HUES48 (cell line): ENCODE results near the gene GLIS1.

Experiments used
- H3K27ac ChIP-seq: one replicate; pipeline ENCODE4 v1.7.0; 2013; ENCODE audit warnings: low read depth, low read length, inconsistent platforms
- H3K27me3 ChIP-seq: 2 replicates; pipeline ENCODE4 v1.6.1; 2013; ENCODE audit warnings: mild to moderate bottlenecking, low read length; ENCODE audit not compliant: control insufficient read depth, insufficient read depth
- H3K36me3 ChIP-seq: 2 replicates; pipeline ENCODE4 v1.6.1; 2013; ENCODE audit warnings: low read length; ENCODE audit not compliant: control insufficient read depth, insufficient read depth
- H3K4me1 ChIP-seq: 2 replicates; pipeline ENCODE4 v1.6.1; 2013; ENCODE audit warnings: mild to moderate bottlenecking, low read length; ENCODE audit not compliant: control insufficient read depth, insufficient read depth
- H3K4me3 ChIP-seq: 2 replicates; pipeline ENCODE4 v1.5.1; 2013; ENCODE audit warnings: mild to moderate bottlenecking, low read depth, low read length
- H3K9ac ChIP-seq: 2 replicates; pipeline ENCODE4 v1.6.1; 2013; ENCODE audit warnings: mild to moderate bottlenecking, low read depth, low read length, moderate library complexity
- H3K9me3 ChIP-seq: 2 replicates; pipeline ENCODE4 v1.6.1; 2013; ENCODE audit warnings: low read length; ENCODE audit not compliant: control insufficient read depth, insufficient read depth

The GLIS1 gene

GRCh38 chr1:53703174-53703573 is 35.8 kb downstream of the GLIS1 start:
- Histone ChIP-seq H3K27ac (no peak overlapping the region), H3K9ac (no peak overlapping the region), H3K36me3 (no peaks in the 10 kb centered on the region), H3K9me3 (no peaks in the 10 kb centered on the region), H3K4me1 (peaks cover 40% of the 10 kb centered on the region), H3K27me3 (no peaks in the 10 kb centered on the region), H3K4me3 (no peak overlapping the region)

- no peaks in the 10 kb centered on the region for H3K36me3 ChIP-seq
- no peaks in the 10 kb centered on the region for H3K9me3 ChIP-seq
- H3K4me1 ChIP-seq = peaks cover 40% of the 10 kb centered on the region
- H3K9ac ChIP-seq = no peak overlapping the region
- no peak overlapping the region for H3K4me3 ChIP-seq
- no peaks in the 10 kb centered on the region for H3K27me3 ChIP-seq
- no peak overlapping the region for H3K27ac ChIP-seq
Observed at GRCh38 chr1:53702341-53702740, 36.6 kb downstream of the GLIS1 start.

- peaks cover 26% of the 10 kb centered on the region for H3K4me1 ChIP-seq
- no peaks in the 10 kb centered on the region for H3K27me3 ChIP-seq
- no peak overlapping the region for H3K4me3 ChIP-seq
- no peaks in the 10 kb centered on the region for H3K9me3 ChIP-seq
- no peak overlapping the region for H3K27ac ChIP-seq
- H3K9ac ChIP-seq = no peak overlapping the region
- H3K36me3 ChIP-seq = no peaks in the 10 kb centered on the region
Observed at GRCh38 chr1:53700776-53701175, 38.2 kb downstream of the GLIS1 start.

GRCh38 chr1:53699981-53700380 is 39.0 kb downstream of the GLIS1 start:
- H3K27ac ChIP-seq = no peak overlapping the region
- H3K4me1 ChIP-seq = peaks cover 19% of the 10 kb centered on the region
- no peaks in the 10 kb centered on the region for H3K36me3 ChIP-seq
- H3K4me3 ChIP-seq = no peak overlapping the region
- H3K9me3 ChIP-seq = no peaks in the 10 kb centered on the region
- no peak overlapping the region for H3K9ac ChIP-seq
- no peaks in the 10 kb centered on the region for H3K27me3 ChIP-seq

- Histone ChIP-seq H3K4me3 (no peak overlapping the region), H3K36me3 (no peaks in the 10 kb centered on the region), H3K27ac (no peak overlapping the region), H3K9me3 (no peaks in the 10 kb centered on the region), H3K9ac (no peak overlapping the region), H3K27me3 (no peaks in the 10 kb centered on the region), H3K4me1 (peaks cover 14% of the 10 kb centered on the region)
Observed at GRCh38 chr1:53698384-53698980, 40.5 kb downstream of the GLIS1 start.

- Histone ChIP-seq H3K27me3 (no peaks in the 10 kb centered on the region), H3K27ac (no peak overlapping the region), H3K9me3 (no peaks in the 10 kb centered on the region), H3K36me3 (no peaks in the 10 kb centered on the region), H3K9ac (no peak overlapping the region), H3K4me1 (peaks cover 13% of the 10 kb centered on the region; the same call in 1 of the 2 replicates), H3K4me3 (no peak overlapping the region)
Observed at GRCh38 chr1:53697721-53698383, 41.1 kb downstream of the GLIS1 start.

- Histone ChIP-seq H3K36me3 (no peaks in the 10 kb centered on the region), H3K4me3 (no peak overlapping the region), H3K9ac (no peak overlapping the region), H3K27ac (no peak overlapping the region), H3K27me3 (no peaks in the 10 kb centered on the region), H3K9me3 (no peaks in the 10 kb centered on the region), H3K4me1 (peaks cover 10% of the 10 kb centered on the region; the same call in 1 of the 2 replicates)
Observed at GRCh38 chr1:53696990-53697389, 42.0 kb downstream of the GLIS1 start.

- Histone ChIP-seq H3K9ac (no peak overlapping the region), H3K4me3 (no peak overlapping the region), H3K4me1 (peaks cover 10% of the 10 kb centered on the region; the same call in 1 of the 2 replicates), H3K36me3 (no peaks in the 10 kb centered on the region), H3K27ac (no peak overlapping the region), H3K9me3 (no peaks in the 10 kb centered on the region), H3K27me3 (no peaks in the 10 kb centered on the region)
Observed at GRCh38 chr1:53696571-53696970, 42.4 kb downstream of the GLIS1 start.

GRCh38 chr1:53696051-53696450 is 42.9 kb downstream of the GLIS1 start:
- no peaks in the 10 kb centered on the region for H3K27me3 ChIP-seq
- H3K4me1 ChIP-seq = peaks cover 10% of the 10 kb centered on the region; the same call in 1 of the 2 replicates
- no peak overlapping the region for H3K4me3 ChIP-seq

GRCh38 chr1:53695116-53695515 is 43.8 kb downstream of the GLIS1 start:
- no peak overlapping the region for H3K4me3 ChIP-seq
- no peaks in the 10 kb centered on the region for H3K36me3 ChIP-seq
- H3K9me3 ChIP-seq = no peaks in the 10 kb centered on the region
- peaks cover 10% of the 10 kb centered on the region; the same call in 1 of the 2 replicates for H3K4me1 ChIP-seq
- H3K9ac ChIP-seq = no peak overlapping the region
- H3K27ac ChIP-seq = no peak overlapping the region
- H3K27me3 ChIP-seq = no peaks in the 10 kb centered on the region

More at GRCh38 chr1:53696051-53696450, 42.9 kb downstream of the GLIS1 start:
- no peaks in the 10 kb centered on the region for H3K36me3 ChIP-seq
- H3K27ac ChIP-seq = no peak overlapping the region
- H3K9ac ChIP-seq = no peak overlapping the region
- H3K9me3 ChIP-seq = no peaks in the 10 kb centered on the region

- Histone ChIP-seq H3K4me1 (peaks cover 10% of the 10 kb centered on the region; the same call in 1 of the 2 replicates), H3K27me3 (no peaks in the 10 kb centered on the region), H3K9me3 (no peaks in the 10 kb centered on the region), H3K36me3 (no peaks in the 10 kb centered on the region), H3K9ac (no peak overlapping the region), H3K4me3 (no peak overlapping the region), H3K27ac (no peak overlapping the region)
Observed at GRCh38 chr1:53694718-53695091, 44.3 kb downstream of the GLIS1 start.
